GM21367 (cell line): ENCODE results near the gene ITGB5.

Experiments used
- ATAC-seq: cut with Tn5 transposase; IDR thresholded peaks from one replicate; pipeline ENCODE4 v1.9.1; 2021; ENCODE audit not compliant: unreplicated experiment

The ITGB5 gene

DNA sequence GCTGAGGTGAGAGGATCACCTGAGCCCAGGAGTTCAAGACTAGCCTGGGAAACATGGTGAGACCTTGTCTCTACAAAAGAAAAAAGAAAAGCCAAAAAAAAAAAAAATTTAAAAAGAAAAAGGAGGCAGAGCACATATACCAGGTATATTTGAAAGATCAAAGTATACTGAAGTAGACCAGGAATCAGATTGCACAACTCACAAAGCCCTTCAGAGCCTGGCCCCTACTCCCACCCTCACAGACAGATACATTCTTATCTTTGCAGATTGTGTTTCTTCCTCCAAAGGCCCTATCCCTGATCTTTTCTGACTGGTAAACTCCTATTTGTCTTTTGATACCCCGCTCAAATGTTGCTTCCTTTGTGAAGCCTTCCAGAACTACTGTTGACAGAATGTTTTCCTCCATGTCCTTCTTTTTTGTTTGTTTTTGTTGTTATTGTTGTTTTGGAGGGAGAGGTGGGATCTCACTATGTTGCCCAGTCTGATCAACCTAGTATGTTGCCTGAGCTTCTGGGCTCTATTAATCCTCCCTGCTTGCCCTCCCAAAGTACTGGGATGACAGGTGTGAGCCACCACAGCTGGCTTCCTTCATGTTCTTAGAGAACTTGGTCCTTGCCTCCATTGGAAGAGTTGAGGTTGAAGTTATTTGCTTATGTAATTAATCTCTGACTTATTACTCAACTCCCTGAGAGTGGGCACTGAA is 9.8 kb upstream of the ITGB5 start:
- ATAC-seq = no peak

DNA sequence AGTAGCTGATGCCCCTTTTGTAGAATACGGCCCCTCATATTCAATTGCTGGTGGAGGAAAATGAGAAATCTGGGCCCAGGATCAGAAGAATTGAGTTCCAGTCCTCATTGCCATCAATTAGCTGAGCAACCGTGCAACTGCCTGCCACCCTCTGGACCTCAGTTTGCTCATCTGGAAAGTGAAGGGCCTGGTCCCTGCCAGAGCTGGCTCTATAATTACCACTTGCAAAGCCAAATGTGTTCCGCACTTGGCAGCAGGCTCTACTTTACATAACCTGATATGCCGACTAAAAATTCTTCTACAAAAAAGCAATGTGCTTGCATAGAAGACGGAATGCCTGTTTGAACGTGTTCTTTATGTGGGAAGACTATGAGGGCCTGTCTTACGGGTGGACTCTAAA is 8.6 kb upstream of the ITGB5 start:
- ATAC-seq = no peak

DNA sequence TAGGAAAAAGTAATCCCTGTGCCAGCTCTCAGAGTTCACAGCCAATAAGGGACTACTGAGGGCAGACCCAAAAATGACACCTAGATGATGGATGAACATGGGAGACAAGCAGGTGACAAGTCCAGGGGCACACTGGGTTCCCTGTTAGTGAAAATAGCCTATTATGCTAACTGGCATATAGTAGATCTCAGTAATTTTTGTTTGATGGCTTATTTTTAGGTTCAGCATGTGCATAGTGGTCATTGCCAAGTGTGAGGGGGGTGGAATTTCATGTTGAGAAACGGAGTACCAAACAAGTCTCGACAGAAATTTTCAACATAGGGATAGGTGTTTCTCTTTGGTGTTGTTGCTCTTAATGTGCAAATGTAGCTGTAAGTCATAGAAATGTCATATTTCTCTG is 6.4 kb upstream of the ITGB5 start:
- no peak for ATAC-seq

DNA sequence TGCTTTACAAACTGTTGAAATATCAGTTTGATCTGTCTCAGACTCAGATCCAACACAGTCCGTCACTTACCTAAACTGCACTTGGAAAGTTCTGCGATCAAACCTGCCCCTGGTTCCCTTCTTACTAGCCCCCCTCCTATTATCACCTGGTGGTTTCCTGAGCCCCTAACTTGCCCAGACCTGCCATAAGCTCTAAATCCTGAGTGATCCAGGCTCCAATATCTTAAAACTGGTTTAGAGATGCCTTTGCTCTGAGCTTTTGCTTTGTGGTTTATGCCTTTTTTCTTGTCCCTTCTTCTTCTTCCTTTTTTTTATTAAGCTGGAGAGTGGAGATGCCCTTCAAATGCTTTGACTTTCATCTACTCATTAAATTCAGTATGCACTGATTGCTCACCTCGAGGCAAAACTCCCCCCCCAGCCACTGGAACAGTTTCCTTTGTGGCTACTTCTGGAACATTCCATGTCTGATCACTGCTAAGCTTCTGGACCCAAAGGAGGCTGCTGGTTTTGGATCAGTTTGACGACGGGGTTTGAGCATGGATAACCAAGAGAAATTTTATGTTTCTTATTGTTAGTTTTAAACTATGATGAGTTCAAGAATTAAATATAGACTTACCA is 3.5 kb upstream of the ITGB5 start:
- no peak for ATAC-seq

DNA sequence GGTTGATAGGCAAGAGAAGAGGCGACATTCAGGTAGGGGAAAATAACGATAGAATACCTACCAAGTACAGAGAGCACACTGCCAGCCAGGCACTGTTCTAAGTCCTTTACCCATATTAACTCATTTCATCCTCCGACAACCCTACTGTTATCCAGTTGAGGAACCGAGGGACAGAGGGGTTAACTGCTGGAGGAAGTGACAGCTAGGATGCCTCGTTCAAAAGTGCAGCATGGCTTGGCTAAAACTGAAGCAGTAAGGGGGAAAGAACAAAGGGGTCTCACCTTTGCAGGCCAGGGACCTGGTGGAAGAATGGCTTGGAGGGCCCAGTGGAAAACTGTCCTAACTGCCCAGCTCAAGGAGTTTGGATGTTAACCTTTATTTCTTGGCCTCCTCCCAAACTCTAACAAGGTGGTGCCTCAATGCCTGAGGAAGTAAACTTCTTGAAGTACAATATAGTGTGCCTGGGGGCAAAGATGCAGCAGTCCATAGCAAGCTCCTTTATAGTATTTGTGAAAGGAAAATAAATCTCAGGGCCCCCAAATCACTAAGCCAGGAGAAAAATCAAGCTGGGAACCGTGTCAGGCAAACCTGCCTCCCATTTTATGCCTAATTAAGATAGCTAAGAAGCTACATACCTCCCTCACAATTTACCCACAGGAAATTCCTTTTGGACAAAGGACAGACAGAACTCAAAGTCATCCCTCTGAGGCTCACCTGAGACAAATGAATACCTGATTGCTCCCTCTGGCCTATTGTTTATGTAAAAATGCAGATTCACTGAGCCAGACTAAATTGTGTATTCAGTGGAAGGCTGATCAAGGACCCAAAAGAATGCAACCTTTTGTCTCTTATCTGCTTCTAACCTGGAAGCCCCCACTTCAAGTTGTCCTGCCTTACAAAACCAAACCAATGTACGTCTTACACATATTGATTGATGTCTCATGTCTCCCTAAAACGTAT is 1.6 kb upstream of the ITGB5 start:
- no peak for ATAC-seq

DNA sequence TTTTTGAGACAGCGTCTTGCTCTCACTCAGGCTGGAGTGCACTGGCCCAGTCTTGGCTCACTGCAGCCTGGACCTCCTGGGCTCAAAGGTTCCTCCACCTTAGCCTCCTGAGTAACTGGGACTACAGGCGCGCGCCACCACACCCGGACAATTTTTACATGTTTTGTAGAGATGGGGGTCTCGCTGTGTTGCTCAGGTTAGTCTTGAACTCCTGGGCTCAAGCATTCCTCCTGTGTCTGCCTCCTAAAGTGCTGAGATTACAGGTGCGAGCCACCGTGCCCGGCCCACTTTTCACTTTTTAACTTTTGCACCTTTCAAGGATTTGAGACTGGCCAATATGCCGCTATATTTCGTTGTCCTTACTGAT is 750 bp upstream of the ITGB5 start:
- ATAC-seq = no peak

DNA sequence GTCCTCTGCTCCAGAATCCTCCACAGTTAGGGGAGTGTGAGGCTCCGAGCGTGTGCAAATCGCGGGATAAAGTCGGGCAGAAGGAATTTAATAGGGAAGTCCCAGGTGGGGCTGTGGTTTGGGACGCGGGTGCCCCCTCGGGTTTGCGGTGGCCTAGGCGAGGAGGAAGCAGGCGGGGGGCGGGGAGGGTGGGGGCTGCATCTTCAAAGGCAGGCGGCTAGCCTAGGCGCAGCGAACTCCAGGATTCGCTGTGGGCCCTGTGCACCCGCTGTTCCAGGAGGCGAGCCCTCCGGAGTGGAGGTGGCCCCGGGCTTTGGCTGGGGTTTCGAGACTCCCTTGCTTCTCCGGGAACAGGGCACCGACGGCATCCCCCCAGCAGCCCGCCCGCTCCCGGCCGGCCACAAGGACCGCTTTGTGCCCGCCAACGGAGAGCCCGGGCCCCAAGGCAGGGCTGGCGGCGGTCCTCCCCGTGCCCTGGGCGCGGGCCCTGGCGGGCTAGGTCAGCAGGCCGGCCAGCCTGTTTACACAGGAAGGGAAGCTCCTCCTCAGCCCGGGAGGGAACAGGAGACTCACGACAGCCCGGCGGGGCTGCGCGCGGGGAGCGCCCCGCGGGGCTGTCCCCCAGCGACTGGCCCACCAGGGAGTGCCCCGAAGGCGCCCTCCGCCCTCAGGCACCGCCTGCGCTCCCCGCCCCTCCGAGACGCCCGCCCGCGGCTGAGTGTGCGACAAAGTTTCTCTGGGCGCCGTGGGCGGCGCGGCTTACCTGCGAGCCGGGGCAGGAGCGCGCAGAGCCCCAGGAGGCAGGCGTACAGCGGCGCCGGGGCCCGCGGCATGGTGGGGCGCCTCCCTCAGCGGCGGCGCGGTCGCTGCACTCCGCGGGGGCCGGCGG is 753 bp downstream of the ITGB5 start:
- no peak for ATAC-seq

DNA sequence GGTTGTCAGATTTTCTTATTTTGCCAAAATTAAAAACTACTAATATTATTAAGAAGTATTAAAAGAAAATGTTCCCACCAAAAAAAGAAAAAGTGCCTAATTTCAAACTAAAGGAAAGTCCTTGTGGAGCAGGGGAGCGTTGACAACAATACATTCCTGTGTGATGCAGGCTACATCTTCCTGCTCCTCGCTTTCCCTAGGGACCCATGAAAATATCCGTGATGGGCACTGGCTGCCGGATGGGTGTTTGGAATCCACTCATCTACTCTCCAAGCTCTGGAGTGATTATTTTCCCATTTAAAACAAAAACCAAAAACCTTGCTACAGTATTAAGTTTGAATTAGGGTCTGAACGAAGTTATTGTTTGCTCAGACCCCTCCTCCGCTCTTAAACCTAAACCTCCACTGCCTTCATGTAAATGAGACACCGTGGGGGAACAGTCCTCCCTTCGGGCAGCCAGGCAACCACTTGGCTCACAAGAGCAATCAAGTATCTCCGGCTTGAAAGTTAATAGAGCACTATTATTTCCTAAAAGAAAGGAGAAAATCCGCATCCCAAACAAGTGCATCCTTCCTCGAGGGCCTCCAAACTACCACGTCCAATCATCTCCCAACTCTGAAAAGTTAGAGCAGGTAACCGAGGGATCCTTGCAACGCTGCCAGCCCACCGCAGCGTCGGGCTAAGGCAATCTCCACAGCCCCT is 1.5 kb downstream of the ITGB5 start:
- no peak for ATAC-seq

DNA sequence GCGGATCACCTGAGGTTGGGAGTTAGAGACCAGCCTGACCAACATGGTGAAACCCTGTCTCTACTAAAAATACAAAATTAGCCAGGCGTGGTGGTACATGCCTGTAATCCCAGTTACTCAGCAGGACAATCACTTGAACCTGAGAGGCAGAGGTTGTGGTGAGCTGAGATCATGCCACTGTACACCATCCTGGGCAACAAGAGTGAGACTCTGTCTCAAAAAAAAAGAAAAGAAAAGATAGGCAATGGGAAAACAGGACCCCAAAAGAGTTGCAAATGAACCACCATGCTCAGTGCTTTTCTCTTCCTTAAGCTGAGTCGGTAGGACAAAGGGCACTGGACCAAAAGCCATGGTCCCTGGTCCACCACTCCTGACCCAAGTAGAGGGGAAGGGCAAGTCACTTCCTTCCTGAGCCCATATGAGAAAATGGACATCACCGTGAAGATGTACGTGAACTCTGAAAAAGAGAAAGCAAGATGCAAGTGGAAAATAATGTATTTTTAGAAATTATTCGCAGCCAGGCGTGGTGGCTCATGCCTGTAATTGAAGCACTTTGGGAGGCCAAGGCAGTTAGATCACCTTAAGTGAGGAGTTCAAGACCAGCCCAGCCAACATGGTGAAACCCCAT is 2.6 kb downstream of the ITGB5 start:
- ATAC-seq = no peak

DNA sequence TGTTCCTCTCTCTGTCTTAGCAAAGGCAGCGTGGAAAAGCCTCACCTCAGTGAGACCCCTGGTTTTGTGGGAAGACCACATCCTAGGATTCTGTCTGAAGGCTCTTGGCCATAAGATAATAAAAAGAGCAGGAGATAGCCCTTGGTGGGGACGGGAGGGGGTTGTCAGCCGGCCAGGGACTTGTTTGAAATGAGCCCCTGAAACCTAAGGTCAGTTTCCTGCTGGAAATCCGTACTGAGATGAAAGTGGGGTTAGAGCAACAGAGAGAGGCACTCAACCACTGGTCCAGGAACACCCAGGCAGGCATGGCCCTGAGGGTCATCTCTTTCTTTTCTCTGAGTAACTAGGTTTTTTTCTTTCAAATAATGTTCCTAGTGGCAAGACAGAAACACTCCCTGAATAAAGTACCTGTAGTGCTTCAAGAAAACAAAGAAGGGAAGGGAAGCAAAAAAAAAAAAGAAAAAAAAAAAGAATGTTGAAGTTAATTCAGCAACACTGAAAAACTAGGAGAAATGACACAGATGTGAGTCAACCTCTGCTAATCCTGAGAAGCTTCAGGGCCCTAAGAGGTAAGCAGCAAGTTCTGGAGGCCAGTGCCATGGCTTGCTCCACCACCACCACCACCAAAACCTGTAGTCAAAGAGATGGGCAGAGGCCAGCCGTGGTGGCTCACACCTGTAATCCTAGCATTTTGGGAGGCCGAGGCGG is 3.2 kb downstream of the ITGB5 start:
- ATAC-seq = no peak

DNA sequence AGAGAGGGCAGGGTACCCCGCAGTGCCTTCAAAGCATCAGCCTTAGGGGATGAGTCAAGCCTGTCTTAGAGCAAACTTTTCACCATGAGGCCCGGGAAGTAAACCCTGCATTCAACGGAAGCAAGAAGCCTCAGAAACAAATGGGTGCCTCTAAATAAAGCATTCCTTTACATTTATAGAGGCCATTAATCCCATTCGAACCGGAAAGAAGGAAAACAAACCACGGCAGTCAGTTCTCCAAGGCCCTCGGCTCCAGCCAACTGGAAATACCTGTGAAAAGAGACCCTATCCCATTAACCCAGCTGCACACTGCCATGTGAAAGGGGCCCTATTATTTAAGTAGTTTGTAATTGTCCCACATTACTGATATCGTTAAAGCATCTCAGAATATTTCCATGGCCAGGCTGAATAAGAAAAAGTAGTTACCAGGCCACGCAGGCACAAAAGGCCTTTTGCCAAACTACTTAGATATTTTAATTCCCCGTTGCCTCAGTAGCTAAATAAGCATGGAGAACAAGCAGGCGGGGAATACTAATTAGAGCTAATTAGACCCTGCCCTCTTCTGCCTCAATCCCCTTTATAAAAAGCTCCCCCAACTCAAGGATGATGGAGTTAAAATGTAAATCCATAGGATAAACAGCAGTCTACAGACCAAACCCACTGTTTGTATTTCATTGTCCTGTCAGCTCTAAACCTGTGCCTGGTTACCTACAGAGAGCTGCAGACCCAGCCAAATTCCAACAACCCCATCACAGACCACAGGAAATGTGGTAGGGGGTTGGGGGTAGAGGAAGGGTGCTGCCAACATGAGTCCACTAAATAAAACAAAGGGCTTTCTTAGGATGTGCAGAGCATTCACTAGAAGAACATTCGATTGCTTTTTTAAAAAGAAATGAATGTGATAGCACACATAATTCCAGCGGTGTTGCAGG is 4.1 kb downstream of the ITGB5 start:
- no peak for ATAC-seq

DNA sequence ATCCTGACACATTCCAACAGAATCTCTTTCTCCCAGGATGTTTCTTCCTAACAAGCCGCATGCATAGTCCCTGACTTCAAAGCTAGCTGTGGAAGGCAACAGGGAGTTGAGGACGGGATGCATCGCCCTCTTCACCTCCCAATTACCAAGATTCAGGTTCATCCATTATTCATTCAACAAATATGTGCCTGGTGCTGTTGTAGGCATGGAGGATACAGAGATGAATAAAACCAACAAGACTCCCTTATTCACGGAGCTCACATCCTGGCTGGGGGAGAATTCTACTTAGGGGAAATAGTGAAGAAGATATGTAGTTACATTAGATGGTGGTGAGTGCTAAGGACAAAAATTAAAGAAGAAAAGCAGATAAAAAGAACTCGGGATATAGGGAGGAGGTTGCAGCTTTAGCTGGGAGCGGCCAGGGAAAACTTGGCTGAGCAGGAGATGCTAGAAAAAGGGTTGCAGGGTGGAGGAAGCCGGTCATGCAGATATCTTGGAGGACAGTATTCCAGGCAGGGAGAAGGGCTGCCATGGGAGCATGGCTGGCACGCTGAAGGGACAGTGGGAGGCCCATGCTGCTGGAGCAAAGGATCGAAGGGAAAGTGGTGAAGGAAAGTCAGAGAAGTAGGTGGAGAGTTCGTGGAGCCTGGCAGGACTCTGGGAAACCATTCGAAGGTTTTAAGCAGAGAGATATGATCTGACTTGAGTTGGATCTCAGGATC is 5.0 kb downstream of the ITGB5 start:
- no peak for ATAC-seq

DNA sequence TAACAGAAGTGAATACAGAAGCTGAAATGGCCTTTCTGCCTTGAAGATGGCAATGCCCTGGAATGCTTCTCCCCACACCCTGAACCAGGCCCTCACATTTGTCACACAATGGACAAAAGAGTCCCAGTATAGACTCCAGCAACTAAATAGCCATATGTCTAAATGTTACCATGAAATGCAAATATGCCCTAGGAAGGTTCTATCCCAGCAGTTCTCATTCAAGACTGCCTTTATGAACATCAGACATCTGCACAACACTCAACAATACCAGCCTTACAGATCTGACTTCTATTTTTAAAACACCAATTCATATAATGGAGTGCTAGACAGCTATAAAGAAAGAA is 7.9 kb downstream of the ITGB5 start:
- ATAC-seq = no peak

DNA sequence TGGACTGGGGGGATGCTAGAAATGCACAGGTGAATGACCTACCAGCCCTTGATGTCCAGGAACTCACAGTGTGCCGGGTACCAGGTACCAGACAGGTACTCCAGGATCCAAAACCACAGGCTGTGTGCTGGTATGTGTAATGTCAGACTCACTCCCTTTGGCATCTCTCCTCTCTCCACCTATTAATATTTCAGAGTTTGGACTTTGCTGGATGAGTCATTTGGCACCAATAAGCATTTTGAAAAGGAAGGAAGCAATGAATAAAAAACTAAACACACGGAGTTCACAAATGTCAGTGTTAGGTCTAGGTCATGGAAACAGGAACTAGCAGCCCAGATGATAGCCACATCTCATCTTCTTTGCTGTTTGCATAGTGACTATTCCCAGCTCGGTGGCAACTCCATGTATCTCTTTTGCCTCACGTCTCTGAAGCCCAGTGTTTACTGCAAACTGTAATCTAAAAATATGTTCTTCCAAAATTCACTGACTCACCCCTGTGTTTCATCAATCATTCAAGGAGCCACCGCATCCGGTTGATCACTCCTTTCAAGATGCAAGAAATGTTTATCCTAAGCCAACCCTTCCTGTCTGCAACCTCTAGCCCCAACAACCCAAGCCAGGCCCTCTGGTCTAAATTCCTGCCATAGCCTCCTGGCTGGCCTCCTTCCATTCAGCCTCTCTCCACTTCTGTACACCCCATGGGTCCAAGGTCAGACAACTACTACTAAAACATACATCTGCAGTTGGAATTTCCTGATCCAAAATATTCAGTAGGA is 8.4 kb downstream of the ITGB5 start:
- no peak for ATAC-seq

DNA sequence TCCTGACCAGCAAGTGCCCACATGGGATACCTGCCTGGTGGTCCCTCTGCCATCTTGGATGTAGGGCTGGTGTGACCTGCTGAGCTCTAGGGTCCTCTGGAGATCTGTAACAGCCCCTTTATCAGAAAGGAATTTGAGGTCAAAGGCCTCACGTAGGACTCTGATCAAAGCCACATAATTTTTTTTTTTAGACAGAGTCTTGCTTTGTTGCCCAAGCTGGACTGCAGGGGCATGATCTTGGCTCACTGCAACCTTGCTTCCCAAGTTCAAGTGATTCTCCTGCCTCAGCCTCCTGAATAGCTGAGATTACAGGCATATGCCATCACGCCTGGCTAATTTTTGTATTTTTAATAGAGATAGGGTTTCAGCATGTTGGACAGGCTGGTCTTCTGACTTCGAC is 9.5 kb downstream of the ITGB5 start:
- ATAC-seq = no peak

DNA sequence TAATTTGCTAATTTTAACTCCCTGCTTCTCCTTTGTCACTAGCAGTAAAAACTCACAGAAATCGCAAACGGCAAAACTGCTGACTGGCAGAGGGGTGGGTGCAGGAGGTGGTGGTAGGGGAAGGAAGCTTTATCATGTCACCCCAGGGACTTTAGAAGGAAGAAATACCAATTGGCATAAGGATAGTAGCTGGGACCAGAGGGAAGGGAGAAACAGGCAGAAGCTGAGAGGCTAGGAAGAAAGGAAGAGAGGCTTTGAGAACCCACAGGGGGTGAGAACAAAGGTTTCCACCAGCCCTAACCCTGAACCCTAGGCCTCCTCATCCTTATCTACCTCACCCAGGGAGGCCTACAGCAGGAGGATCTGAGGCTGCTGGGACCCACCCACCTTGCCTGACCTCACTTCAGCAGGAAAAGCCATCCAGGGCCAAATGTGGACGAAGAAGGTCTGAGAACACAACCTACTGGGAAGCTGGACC is 10.7 kb downstream of the ITGB5 start:
- ATAC-seq = no peak

DNA sequence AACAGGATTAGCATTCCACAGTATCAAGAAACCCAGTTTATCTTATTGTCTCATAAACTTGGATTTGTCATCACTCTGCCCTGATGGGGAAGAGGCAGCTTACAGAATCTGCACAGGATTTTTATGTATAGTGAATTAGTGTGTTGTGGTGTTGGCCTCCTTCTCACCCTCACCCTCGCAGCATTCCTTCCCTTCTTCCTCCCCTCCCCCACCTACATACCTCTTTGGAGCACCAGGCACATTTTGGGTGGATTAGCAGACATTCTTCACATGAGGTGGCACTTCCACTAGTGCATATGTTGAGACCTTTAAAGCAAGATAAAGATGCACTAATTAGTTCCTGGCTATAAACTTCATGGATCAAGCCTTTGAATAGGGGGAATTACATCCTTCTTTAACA is 13.9 kb downstream of the ITGB5 start:
- ATAC-seq = no peak
